GM12878 (cell line): ENCODE data around the gene PROSER2. TPM values are rescaled to one million over a fixed set of nuclear protein-coding genes. Genes with fewer than 3 reads are reported as not detected.

Source experiments
- ATAC-seq: fragments of 200-7000 bp; cut with Tn5 transposase; 3 replicates; pipeline ENCODE4 v1.9.1; 2020; ENCODE audit warnings: mild to moderate bottlenecking, moderate library complexity
- BruUV-seq: library from RNA; stranded (reverse); fragments of 400-500 nt; replicated peaks from 2 replicates; lab custom pipeline; 2021; lab: Mats Ljungman, UMichigan
- CTCF ChIA-PET: fragments of 300-600 bp; sonication (Branson Sonifier 250); formaldehyde crosslinking; extraction: SDS; loops from one replicate; lab custom pipeline; 2021; ENCODE audit warnings: inconsistent platforms; lab: Yijun Ruan, JAX
- POLR2A ChIA-PET: fragments of 350-600 bp; formaldehyde crosslinking; extraction: SDS; loops from one replicate; lab custom pipeline; 2021; ENCODE audit warnings: inconsistent platforms; lab: Charles Lee
- RAD21 ChIA-PET: fragments of 300-600 bp; sonication (Branson Sonifier 250); formaldehyde crosslinking; loops from one replicate; lab custom pipeline; 2023; ENCODE audit warnings: antibody characterized with exemption; ENCODE audit not compliant: unreplicated experiment; lab: Charles Lee
- SMC1A ChIA-PET: fragments of 300-600 bp; sonication (Branson Sonifier 250); formaldehyde crosslinking; loops from one replicate; lab custom pipeline; 2023; ENCODE audit not compliant: unreplicated experiment, uncharacterized antibody; lab: Charles Lee
- DNase-seq: peaks from one replicate; pipeline ENCODE4 v3.0.0-alpha.2; 2011; ENCODE audit warnings: low read depth, low spot score
- FAIRE-seq: peaks from 3 replicates; lab custom pipeline; 2011; peaks lifted over from hg19 to GRCh38; lab: Jason Lieb, UNC
- H2AFZ ChIP-seq: 2 replicates; pipeline ENCODE4 v1.6.0; 2011; ENCODE audit warnings: low read depth, low read length, control low read depth; ENCODE audit not compliant: control insufficient read depth
- H3K27ac ChIP-seq: 2 replicates; pipeline ENCODE4 v1.5.1; 2011; ENCODE audit warnings: control low read depth; ENCODE audit not compliant: control insufficient read depth, insufficient read depth
- H3K27me3 ChIP-seq, 2 experiments: replicated peaks in 1 of 2; 2 replicates each; pipeline versions ENCODE4 v1.6.0 to v1.6.1; 2011; ENCODE audit warnings: low read length in 1 of 2; ENCODE audit not compliant: control insufficient read depth in 2 of 2, insufficient read depth in 2 of 2
- H3K36me3 ChIP-seq, 2 experiments: 2 replicates each; pipeline ENCODE4 v1.5.1; 2011; ENCODE audit warnings: low read length in 1 of 2; ENCODE audit not compliant: control insufficient read depth in 2 of 2, insufficient read depth in 2 of 2
- H3K4me1 ChIP-seq: 2 replicates; pipeline ENCODE4 v1.6.1; 2011; ENCODE audit warnings: mild to moderate bottlenecking, low read length, moderate library complexity, mixed read lengths; ENCODE audit not compliant: control insufficient read depth, insufficient read depth
- H3K4me2 ChIP-seq: 2 replicates; pipeline ENCODE4 v1.6.0; 2011; ENCODE audit warnings: control low read depth; ENCODE audit not compliant: control insufficient read depth, insufficient read depth
- H3K4me3 ChIP-seq: fragments of 200-600 bp; sonication (generic); 2 replicates; pipeline ENCODE4 v1.5.1; 2016
- H3K79me2 ChIP-seq: 2 replicates; pipeline ENCODE4 v1.6.0; 2011; ENCODE audit warnings: low read length; ENCODE audit not compliant: control insufficient read depth, insufficient read depth
- H3K9ac ChIP-seq: 2 replicates; pipeline ENCODE4 v1.8.0; 2011; ENCODE audit warnings: low read length, control low read depth, mixed read lengths; ENCODE audit not compliant: control insufficient read depth, insufficient read depth
- H3K9me3 ChIP-seq: replicated peaks from 3 replicates; pipeline ENCODE4 v1.5.1; 2011; ENCODE audit warnings: mild to moderate bottlenecking, low read length; ENCODE audit not compliant: control insufficient read depth, insufficient read depth
- H4K20me1 ChIP-seq: 2 replicates; pipeline ENCODE4 v1.6.0; 2011; ENCODE audit not compliant: control insufficient read depth, insufficient read depth
- BCLAF1 ChIP-seq: fragments of 450-650 bp; IDR thresholded peaks from 2 replicates; pipeline ENCODE4 v1.6.1; 2017; ENCODE audit warnings: antibody characterized with exemption, mild to moderate bottlenecking, moderate library complexity
- BHLHE40 ChIP-seq, 2 experiments: fragments of 450-650 bp in 1 of 2; IDR thresholded peaks; 2 replicates each; pipeline ENCODE4 v1.6.1; 2011 to 2017; ENCODE audit warnings: low read depth in 2 of 2, borderline replicate concordance in 1 of 2, improper control_type of control experiment in 1 of 2, low read length in 1 of 2, mild to moderate bottlenecking in 1 of 2
- CHD4 ChIP-seq: fragments of 200-600 bp; sonication (generic); IDR thresholded peaks from 2 replicates; pipeline ENCODE4 v1.6.1; 2016; ENCODE audit warnings: mild to moderate bottlenecking
- CTCF ChIP-seq, 3 experiments: IDR thresholded peaks in 2 of 3; conservative IDR thresholded peaks in 1 of 3; 2 replicates each; pipeline ENCODE4 v1.5.1; 2011; ENCODE audit warnings: low read depth in 3 of 3, low read length in 3 of 3, mild to moderate bottlenecking in 3 of 3, control low read depth in 2 of 3, moderate library complexity in 2 of 3, inconsistent platforms in 1 of 3, mixed read lengths in 1 of 3; ENCODE audit not compliant: control insufficient read depth in 2 of 3, insufficient read depth in 1 of 3; ENCODE audit errors: extremely low read depth in 1 of 3
- EGR1 ChIP-seq, 2 experiments: IDR thresholded peaks; 1 replicate in 1 of 2; 2 replicates in 1 of 2; pipeline ENCODE4 v1.6.1; 2011 to 2012; ENCODE audit warnings: low read depth in 2 of 2, low read length in 2 of 2, borderline replicate concordance in 1 of 2, mild to moderate bottlenecking in 1 of 2, moderate library complexity in 1 of 2
- ETV6 ChIP-seq, 2 experiments: fragments of 450-650 bp in 1 of 2; IDR thresholded peaks in 1 of 2; conservative IDR thresholded peaks in 1 of 2; 2 replicates each; pipeline ENCODE4 v1.6.1; 2014; ENCODE audit warnings: antibody characterized with exemption in 1 of 2, borderline replicate concordance in 1 of 2, low read depth in 1 of 2, mild to moderate bottlenecking in 1 of 2, moderate library complexity in 1 of 2
- FOXK2 ChIP-seq: fragments of 450-650 bp; IDR thresholded peaks from 2 replicates; pipeline ENCODE4 v1.6.1; 2017; ENCODE audit warnings: mild to moderate bottlenecking, moderate library complexity
- IKZF2 ChIP-seq, 2 experiments: fragments of 450-650 bp; IDR thresholded peaks; 2 replicates each; pipeline ENCODE4 v1.6.1; 2017; ENCODE audit warnings: mild to moderate bottlenecking in 2 of 2, moderate library complexity in 2 of 2
- NBN ChIP-seq: fragments of 450-650 bp; IDR thresholded peaks from 2 replicates; pipeline ENCODE4 v1.6.1; 2016
- PKNOX1 ChIP-seq: fragments of 450-650 bp; IDR thresholded peaks from 2 replicates; pipeline ENCODE4 v1.6.1; 2016; ENCODE audit warnings: mild to moderate bottlenecking
- POLR2A ChIP-seq: IDR thresholded peaks from 2 replicates; pipeline ENCODE4 v1.6.1; 2011; ENCODE audit warnings: low read depth, mild to moderate bottlenecking, low read length
- POU2F2 ChIP-seq: IDR thresholded peaks from 3 replicates; pipeline ENCODE4 v1.6.1; 2011; ENCODE audit warnings: low read depth, mild to moderate bottlenecking, low read length, borderline replicate concordance
- RUNX3 ChIP-seq: IDR thresholded peaks from 2 replicates; pipeline ENCODE4 v1.6.1; 2012; ENCODE audit warnings: low read length, inconsistent platforms
- SMARCA5 ChIP-seq: fragments of 450-650 bp; IDR thresholded peaks from 2 replicates; pipeline ENCODE4 v1.6.1; 2017; ENCODE audit warnings: mild to moderate bottlenecking
- SMC3 ChIP-seq: IDR thresholded peaks from 2 replicates; pipeline ENCODE4 v1.6.1; 2011; ENCODE audit warnings: low read length, improper control_type of control experiment, borderline replicate concordance
- WRNIP1 ChIP-seq: IDR thresholded peaks from 2 replicates; pipeline ENCODE4 v1.6.1; 2011; ENCODE audit warnings: low read depth, low read length, improper control_type of control experiment, borderline replicate concordance
- YBX1 ChIP-seq: fragments of 450-650 bp; IDR thresholded peaks from 2 replicates; pipeline ENCODE4 v1.6.1; 2016; ENCODE audit warnings: antibody characterized with exemption
- ZNF24 ChIP-seq: fragments of 450-650 bp; IDR thresholded peaks from 2 replicates; pipeline ENCODE4 v1.6.1; 2017; ENCODE audit warnings: antibody characterized with exemption, mild to moderate bottlenecking
- WGBS: methylation state at CpG from one replicate; pipeline ENCODE4 v1.1.6; 2016; ENCODE audit warnings: low lambda C conversion rate; ENCODE audit not compliant: insufficient replicate concordance, insufficient coverage; ENCODE audit errors: missing lambda C conversion rate; 5-methylcytosine and 5-hydroxymethylcytosine counted together
- in situ Hi-C: fragments of 300-500 bp; cut with MboI; formaldehyde crosslinking; loops from 9 replicates; pipeline ENCODE4 v1.14.3; 2018; ENCODE audit warnings: mixed read lengths
- intact Hi-C: fragments of 100-400 bp; cut with micrococcal nuclease; formaldehyde crosslinking; loops from one replicate; pipeline ENCODE4 v1.14.2; 2022; ENCODE audit not compliant: unreplicated experiment
- polyA plus RNA-seq, 11 experiments: library from polyadenylated mRNA; depleted of rRNA in 4 of 11; unstranded in 6 of 11; stranded (reverse) in 5 of 11; fragments of >200 nt; fragmentation: Nextera tagmentation in 4 of 11; fragmentation: Illumina TruSeq in 1 of 11; extraction: Ambion mirVana in 4 of 11; extraction: Trizol in 1 of 11; gene quantifications; 1 replicate in 1 of 11; 2 replicates in 10 of 11; pipeline versions ENCODE4 v1.2.1 to v1.2.3, GENCODE V29; 2011 to 2016; ENCODE audit warnings: inconsistent platforms in 2 of 11, missing spikeins in 2 of 11, low read depth in 1 of 11
- total RNA-seq, 4 experiments: library from RNA; depleted of rRNA in 3 of 4; stranded (reverse); fragments of >200 nt in 3 of 4; fragmentation: Illumina TruSeq in 1 of 4; extraction: Trizol in 1 of 4; gene quantifications; 2 replicates each; pipeline versions ENCODE4 v1.2.1 to v1.2.3, GENCODE V29; 2013 to 2021

PROSER2 gene
- total and polyA plus RNA-seq, 10 of the 15 experiments (the other 5 are each of a cell fraction or from before 2014, with no cell fraction given), result 0.04 to 0.25 (median 0.07) TPM; not detected in 6

DNA sequence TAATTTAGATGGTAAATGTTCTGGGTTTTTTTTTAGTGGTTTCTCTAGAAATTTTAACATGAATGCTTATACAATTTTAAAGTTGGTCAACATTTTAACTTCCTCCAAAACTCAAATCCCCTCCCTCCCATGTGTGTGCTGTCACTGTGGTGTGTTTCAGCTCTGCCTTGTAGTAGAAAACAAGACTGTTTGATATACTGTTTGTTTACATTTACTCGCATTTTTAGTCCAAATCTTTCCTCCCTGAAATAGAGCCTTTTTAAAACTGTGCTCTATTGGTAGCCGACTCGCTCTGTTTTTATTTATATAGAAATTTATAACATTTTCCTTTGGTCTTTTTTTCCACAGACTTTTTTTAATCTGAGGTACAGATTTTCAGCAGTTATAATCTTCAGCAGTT is 19.3 kb downstream of the PROSER2 start:
- Histone ChIP-seq H4K20me1 (no peaks in the 10 kb centered on the region), H3K27ac (no peak overlapping the region), H2AFZ (no peak overlapping the region), H3K79me2 (no peaks in the 10 kb centered on the region), H3K27me3 (no peaks in the 10 kb centered on the region), H3K36me3 (no peaks in the 10 kb centered on the region), H3K9me3 (no peaks in the 10 kb centered on the region), H3K9ac (no peak overlapping the region), H3K4me2 (no peak overlapping the region), H3K4me3 (no peak overlapping the region), H3K4me1 (no peaks in the 10 kb centered on the region)
- CTCF ChIA-PET, result no interaction called here
- in situ Hi-C loops (no loop called here), intact Hi-C loops (no loop called here)
- 34% methylated on average over 3 of the region's 3 CpGs for WGBS
- TF ChIP-seq BCLAF1 (no peak), ZNF24 (no peak), YBX1 (no peak), NBN (no peak), PKNOX1 (no peak), POU2F2 (no peak), BHLHE40 (IDR thresholded peaks at IDR 0.05; ENCODE audit: borderline replicate concordance in 1 of 2, low read depth in 2 of 2, low read length in 1 of 2) (no peak), CHD4 (no peak), SMC3 (no peak), IKZF2 (IDR thresholded peaks at IDR 0.05) (no peak), WRNIP1 (no peak), ETV6 (conservative IDR thresholded peaks at IDR 0.05 in 1 of 2, IDR thresholded peaks at IDR 0.05 in 1 of 2; ENCODE audit: borderline replicate concordance in 1 of 2, low read depth in 1 of 2) (no peak), CTCF (IDR thresholded peaks at IDR 0.05 in 2 of 3, conservative IDR thresholded peaks at IDR 0.05 in 1 of 3; ENCODE audit: control insufficient read depth in 2 of 3, extremely low read depth in 1 of 3, insufficient read depth in 1 of 3, low read depth in 3 of 3, low read length in 3 of 3) (no peak), RUNX3 (no peak), SMARCA5 (no peak), POLR2A (no peak), EGR1 (IDR thresholded peaks at IDR 0.05; ENCODE audit: borderline replicate concordance in 1 of 2, low read depth in 2 of 2, low read length in 2 of 2) (no peak), FOXK2 (no peak)
- BruUV-seq, result no TSS peak
- DNase-seq, result no peak
- SMC1A ChIA-PET, result no interaction called here
- no peak for ATAC-seq
- RAD21 ChIA-PET, result no interaction called here
- POLR2A ChIA-PET, result no interaction called here
- no peak for FAIRE-seq
